GM13977 (cell line): ENCODE measurements around the gene DGKQ.
A peak's percentile ranks its signal among the peaks of the same experiment; 100 is the strongest.

Experiments
- DNase-seq: peaks from one replicate; pipeline ENCODE4 v3.0.0; 2012; ENCODE audit warnings: low spot score
- in situ Hi-C: fragments of 300-500 bp; cut with MboI; formaldehyde crosslinking; loops from one replicate; pipeline ENCODE4 v1.12.0; 2022; ENCODE audit warnings: low sequenced_read_pairs, low pct_unique_long_range_greater_than_20kb, mixed read lengths, inconsistent platforms; ENCODE audit not compliant: unreplicated experiment
- TF ChIP-seq, protein P1 (sequence below): IDR thresholded peaks from 2 replicates; pipeline ENCODE4 v1.5.1; 2012; ENCODE audit warnings: mild to moderate bottlenecking, control low read depth; ENCODE audit not compliant: insufficient read depth; ENCODE audit errors: extremely low read depth, missing control alignments

The DGKQ gene

GRCh38 chr4:988726-989721, 15.7 kb upstream of the DGKQ start:
- TF ChIP-seq, protein P1, sequence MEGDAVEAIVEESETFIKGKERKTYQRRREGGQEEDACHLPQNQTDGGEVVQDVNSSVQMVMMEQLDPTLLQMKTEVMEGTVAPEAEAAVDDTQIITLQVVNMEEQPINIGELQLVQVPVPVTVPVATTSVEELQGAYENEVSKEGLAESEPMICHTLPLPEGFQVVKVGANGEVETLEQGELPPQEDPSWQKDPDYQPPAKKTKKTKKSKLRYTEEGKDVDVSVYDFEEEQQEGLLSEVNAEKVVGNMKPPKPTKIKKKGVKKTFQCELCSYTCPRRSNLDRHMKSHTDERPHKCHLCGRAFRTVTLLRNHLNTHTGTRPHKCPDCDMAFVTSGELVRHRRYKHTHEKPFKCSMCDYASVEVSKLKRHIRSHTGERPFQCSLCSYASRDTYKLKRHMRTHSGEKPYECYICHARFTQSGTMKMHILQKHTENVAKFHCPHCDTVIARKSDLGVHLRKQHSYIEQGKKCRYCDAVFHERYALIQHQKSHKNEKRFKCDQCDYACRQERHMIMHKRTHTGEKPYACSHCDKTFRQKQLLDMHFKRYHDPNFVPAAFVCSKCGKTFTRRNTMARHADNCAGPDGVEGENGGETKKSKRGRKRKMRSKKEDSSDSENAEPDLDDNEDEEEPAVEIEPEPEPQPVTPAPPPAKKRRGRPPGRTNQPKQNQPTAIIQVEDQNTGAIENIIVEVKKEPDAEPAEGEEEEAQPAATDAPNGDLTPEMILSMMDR = no peak
- no peak for DNase-seq
- in situ Hi-C loops = no loop called here

GRCh38 chr4:987624-988513, 14.5 kb upstream of the DGKQ start:
- TF ChIP-seq, protein P1 = no peak
- DNase-seq = no peak
- in situ Hi-C loops = no loop called here

DNA sequence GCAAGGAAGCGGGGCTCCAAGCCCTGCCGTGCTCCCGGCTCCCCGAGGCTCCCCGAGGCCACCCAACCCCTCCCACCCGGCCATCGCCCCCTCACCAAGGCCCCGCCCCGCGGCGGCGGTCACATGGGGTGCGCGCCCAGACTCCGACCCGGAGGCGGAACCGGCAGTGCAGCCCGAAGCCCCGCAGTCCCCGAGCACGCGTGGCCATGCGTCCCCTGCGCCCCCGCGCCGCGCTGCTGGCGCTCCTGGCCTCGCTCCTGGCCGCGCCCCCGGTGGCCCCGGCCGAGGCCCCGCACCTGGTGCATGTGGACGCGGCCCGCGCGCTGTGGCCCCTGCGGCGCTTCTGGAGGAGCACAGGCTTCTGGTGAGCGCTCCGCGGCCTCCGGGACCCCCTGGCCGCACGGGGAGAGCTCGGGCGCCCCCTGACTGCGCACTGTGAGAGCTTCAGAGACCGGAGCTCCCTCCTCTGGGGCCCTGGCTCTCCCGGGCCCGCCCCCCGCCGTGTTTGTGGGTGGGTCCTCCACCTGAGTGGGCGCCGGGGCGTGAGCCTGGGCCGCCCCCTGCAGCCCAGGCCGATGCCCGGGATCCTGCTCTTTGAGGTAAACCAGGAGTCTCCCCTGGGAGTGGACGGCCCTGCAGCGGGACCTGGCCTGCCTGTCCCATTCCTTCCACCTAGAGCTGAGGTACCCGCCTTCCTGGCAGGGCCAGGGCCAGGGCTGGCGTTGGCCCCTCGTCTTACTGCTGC, 13.7 kb upstream of the DGKQ start, which contains the start of gene IDUA:
Gene IDUA (plus strand): TSS at position 166 of the 745 bp plus-strand sequence. CDS start 41 bp downstream, at position 207.
- peak; percentile 95 for DNase-seq
- in situ Hi-C loops = no loop called here
- TF ChIP-seq, protein P1 = peak; percentile 70

DNA sequence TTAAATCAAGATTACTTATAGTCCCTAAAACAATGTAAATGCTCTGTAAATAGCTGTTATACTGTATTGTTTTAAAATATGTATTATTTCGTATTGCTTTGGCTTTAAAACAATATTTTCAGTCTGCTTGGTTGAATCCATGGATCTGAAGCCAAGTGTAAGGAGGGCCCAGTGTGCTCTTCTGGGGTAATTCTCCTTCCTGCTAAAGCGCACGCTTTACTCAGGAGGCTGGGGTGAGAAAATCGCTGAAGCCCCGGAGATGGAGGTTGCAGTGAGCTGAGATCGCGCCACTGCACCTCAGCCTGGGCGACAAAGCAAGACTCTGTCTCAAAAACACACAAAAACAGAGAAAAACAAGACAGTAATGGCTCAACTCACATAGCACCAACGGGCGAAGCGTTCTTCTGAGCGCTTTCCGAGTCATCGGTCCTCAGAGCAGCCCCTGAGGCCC, 13.1 kb upstream of the DGKQ start:
- DNase-seq = no peak
- TF ChIP-seq, protein P1 = no peak
- in situ Hi-C loops = no loop called here

- TF ChIP-seq, protein P1 = no peak
- peak; percentile 90 for DNase-seq
- in situ Hi-C loops = no loop called here
Measured at GRCh38 chr4:985123-985830, 11.9 kb upstream of the DGKQ start.
